Activated naive CD8-positive, alpha-beta T cell (primary cell): ENCODE data around the gene LOXHD1.

Source experiments
- H3K27ac Mint-ChIP-seq: one replicate; pipeline ENCODE4 v1.8.0; 2021; ENCODE audit warnings: mixed read lengths
- H3K27me3 Mint-ChIP-seq: one replicate; pipeline ENCODE4 v1.8.0; 2021; ENCODE audit warnings: mixed read lengths
- H3K36me3 Mint-ChIP-seq: one replicate; pipeline ENCODE4 v1.8.0; 2021; ENCODE audit warnings: mixed read lengths
- H3K4me1 Mint-ChIP-seq: one replicate; pipeline ENCODE4 v1.8.0; 2021; ENCODE audit warnings: low read depth, mixed read lengths
- H3K4me3 Mint-ChIP-seq: one replicate; pipeline ENCODE4 v1.8.0; 2021; ENCODE audit warnings: mild to moderate bottlenecking, mixed read lengths
- H3K9me3 Mint-ChIP-seq: one replicate; pipeline ENCODE4 v1.8.0; 2021; ENCODE audit warnings: low read depth, mixed read lengths

The LOXHD1 gene

DNA sequence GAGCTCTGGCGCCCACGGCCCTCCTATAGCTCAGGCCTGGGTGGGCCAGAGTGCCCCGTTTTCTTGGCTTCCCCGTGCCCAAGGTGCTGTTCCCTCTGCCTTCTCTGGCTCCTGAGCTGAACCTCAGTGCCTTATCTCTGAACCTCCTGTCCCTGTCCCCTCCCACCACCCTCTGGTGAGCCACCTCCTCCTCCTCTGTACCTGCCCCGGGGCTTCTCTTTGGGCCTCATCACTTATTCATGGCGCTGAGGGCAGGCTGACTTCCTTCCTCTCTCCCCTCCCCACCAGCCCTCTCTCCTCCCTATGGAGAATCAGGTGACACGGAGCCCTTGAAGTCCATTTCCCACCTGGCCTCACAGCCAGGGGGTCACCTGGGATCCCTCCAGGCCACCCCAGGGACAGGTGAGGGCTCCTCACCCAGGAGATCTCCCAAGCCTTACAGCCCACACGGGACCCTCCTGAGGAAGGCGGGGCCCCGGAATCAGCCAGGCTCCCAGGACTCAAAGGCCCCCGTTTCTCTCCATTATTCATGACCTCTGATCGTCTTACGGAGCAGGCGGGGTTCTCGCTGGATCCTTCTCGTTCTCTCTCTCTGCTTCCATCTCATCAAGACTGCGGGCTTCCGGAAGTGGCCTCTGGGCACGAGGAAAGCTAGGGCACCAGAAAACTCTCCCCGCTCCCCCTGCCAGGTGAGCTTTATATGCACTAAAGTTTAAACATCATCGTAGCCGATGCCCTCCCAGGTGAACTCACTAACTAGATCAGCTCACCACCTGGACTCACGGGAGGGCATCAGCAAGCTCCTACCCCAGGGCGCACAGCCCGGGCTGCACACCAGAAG is at the start of gene LOXHD1:
TSS of gene LOXHD1 (minus strand) at position 106 of the 841 bp plus-strand sequence. CDS start 187 bp downstream, outside the sequence.
- no peak within 1 kb of the TSS for H3K4me3 Mint-ChIP-seq
- no peaks in the 10 kb centered on the region for H3K36me3 Mint-ChIP-seq
- no peaks in the 10 kb centered on the region for H3K9me3 Mint-ChIP-seq
- H3K27ac Mint-ChIP-seq: no peak within 1 kb of the TSS
- no peaks in the 10 kb centered on the region for H3K27me3 Mint-ChIP-seq
- peaks cover 2% of the 10 kb centered on the region for H3K4me1 Mint-ChIP-seq

- H3K27me3 Mint-ChIP-seq: no peaks in the 10 kb centered on the region
- H3K27ac Mint-ChIP-seq: no peak overlapping the region
- no peaks in the 10 kb centered on the region for H3K9me3 Mint-ChIP-seq
- H3K4me1 Mint-ChIP-seq: no peaks in the 10 kb centered on the region
- no peak overlapping the region for H3K4me3 Mint-ChIP-seq
- no peaks in the 10 kb centered on the region for H3K36me3 Mint-ChIP-seq
Measured at GRCh38 chr18:46705521-46705920, 48.5 kb upstream of the LOXHD1 start.

GRCh38 chr18:46704816-46705215 is 47.8 kb upstream of the LOXHD1 start:
- Mint-ChIP-seq H3K9me3 (no peaks in the 10 kb centered on the region), H3K4me1 (no peaks in the 10 kb centered on the region), H3K36me3 (no peaks in the 10 kb centered on the region), H3K4me3 (no peak overlapping the region), H3K27me3 (no peaks in the 10 kb centered on the region), H3K27ac (no peak overlapping the region)

DNA sequence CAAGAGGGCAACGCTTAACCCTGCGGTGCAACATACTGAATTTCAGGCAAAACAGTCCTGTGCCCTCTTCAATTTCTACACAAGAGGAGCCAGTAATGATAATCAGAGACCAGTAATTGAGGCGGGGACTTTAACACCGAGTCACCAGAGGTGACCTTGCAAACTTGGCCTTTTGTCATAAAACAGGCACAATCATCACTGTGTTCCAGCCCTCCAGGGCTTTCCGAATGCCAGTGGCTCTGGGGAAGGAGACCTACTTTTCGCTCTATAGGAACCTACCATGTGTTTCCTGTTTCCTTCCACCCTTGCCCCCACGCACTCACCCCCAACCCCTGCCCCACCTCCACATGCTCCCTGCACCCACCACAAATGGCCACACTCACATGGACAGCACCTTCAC is 47.2 kb upstream of the LOXHD1 start:
- Mint-ChIP-seq H3K9me3 (no peaks in the 10 kb centered on the region), H3K27ac (no peak overlapping the region), H3K4me3 (no peak overlapping the region), H3K36me3 (no peaks in the 10 kb centered on the region), H3K4me1 (no peaks in the 10 kb centered on the region), H3K27me3 (no peaks in the 10 kb centered on the region)

GRCh38 chr18:46702471-46702870 is 45.5 kb upstream of the LOXHD1 start:
- H3K27ac Mint-ChIP-seq: no peak overlapping the region
- no peaks in the 10 kb centered on the region for H3K4me1 Mint-ChIP-seq
- H3K4me3 Mint-ChIP-seq: no peak overlapping the region

GRCh38 chr18:46700066-46700824 is 43.2 kb upstream of the LOXHD1 start:
- Mint-ChIP-seq H3K9me3 (peaks cover 6% of the 10 kb centered on the region), H3K4me3 (no peak overlapping the region), H3K27ac (no peak overlapping the region), H3K27me3 (peaks cover 7% of the 10 kb centered on the region), H3K36me3 (no peaks in the 10 kb centered on the region), H3K4me1 (no peaks in the 10 kb centered on the region)

More at GRCh38 chr18:46702471-46702870, 45.5 kb upstream of the LOXHD1 start:
- no peaks in the 10 kb centered on the region for H3K36me3 Mint-ChIP-seq
- H3K27me3 Mint-ChIP-seq: peaks cover 3% of the 10 kb centered on the region
- peaks cover 6% of the 10 kb centered on the region for H3K9me3 Mint-ChIP-seq

- H3K36me3 Mint-ChIP-seq: no peaks in the 10 kb centered on the region
- H3K4me3 Mint-ChIP-seq: no peak overlapping the region
- peaks cover 10% of the 10 kb centered on the region for H3K27me3 Mint-ChIP-seq
- H3K4me1 Mint-ChIP-seq: no peaks in the 10 kb centered on the region
- peaks cover 6% of the 10 kb centered on the region for H3K9me3 Mint-ChIP-seq
- H3K27ac Mint-ChIP-seq: no peak overlapping the region
Measured at GRCh38 chr18:46696702-46697101, 39.7 kb upstream of the LOXHD1 start.

DNA sequence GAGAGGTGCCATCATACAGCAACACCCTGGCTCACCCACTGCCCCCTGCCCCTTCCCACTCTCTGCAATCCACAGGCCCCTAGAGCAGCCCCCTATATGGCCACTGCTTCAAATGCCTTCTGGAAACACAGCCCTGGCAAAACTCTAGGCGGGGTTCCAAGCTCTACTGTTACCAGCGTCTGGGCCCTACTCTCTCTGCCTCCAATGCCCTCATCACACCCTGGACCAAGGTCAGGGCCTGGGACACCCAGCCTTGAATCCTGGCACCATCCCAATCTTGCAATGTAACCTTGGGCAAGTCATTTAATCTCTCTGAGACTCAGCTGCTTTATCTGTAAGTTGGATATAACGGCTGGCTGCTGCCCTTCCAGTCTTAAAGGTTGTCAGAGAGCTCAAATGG is 39.2 kb upstream of the LOXHD1 start:
- no peak overlapping the region for H3K4me3 Mint-ChIP-seq
- H3K27me3 Mint-ChIP-seq: peaks cover 10% of the 10 kb centered on the region
- peaks cover 6% of the 10 kb centered on the region for H3K9me3 Mint-ChIP-seq
- no peak overlapping the region for H3K27ac Mint-ChIP-seq
- no peaks in the 10 kb centered on the region for H3K36me3 Mint-ChIP-seq
- no peaks in the 10 kb centered on the region for H3K4me1 Mint-ChIP-seq

- no peaks in the 10 kb centered on the region for H3K4me1 Mint-ChIP-seq
- peaks cover 10% of the 10 kb centered on the region for H3K27me3 Mint-ChIP-seq
- no peak overlapping the region for H3K27ac Mint-ChIP-seq
- H3K4me3 Mint-ChIP-seq: no peak overlapping the region
- H3K9me3 Mint-ChIP-seq: peaks cover 6% of the 10 kb centered on the region
- no peaks in the 10 kb centered on the region for H3K36me3 Mint-ChIP-seq
Measured at GRCh38 chr18:46693996-46694395, 37.0 kb upstream of the LOXHD1 start.

DNA sequence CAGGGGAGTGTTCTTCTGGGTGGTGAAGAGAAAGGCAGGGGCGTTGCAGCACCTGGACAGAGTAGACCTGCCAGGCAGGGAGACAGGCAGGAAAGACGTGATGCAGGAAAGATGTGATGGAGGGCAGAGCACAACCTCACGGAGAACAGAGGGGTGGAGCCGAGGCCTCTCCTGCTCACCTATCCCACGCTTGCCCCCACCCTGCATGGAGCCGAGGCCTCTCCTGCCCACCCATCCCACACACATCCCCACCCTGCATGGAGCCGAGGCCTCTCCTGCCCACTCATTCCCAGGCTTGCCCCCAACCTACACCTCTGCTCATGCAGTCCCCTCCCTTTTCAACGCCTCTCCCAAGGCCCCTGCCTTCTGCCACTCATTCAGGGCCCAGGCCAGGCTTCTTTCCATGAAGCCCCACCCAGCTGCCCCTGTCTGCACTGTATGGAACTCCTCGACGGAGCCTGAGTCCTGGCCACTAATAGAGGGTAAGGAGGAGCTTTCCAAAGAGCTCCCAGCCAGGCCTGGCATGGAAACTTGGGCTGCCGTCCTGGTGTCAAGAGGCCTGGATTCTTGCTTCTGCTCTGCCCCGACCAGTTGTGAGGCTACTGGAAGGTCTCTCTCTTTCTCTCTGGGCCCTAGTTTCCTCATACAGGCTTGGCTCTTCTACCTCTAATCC is 32.0 kb upstream of the LOXHD1 start:
- Mint-ChIP-seq H3K27ac (no peak overlapping the region), H3K9me3 (no peaks in the 10 kb centered on the region), H3K27me3 (peaks cover 3% of the 10 kb centered on the region), H3K4me1 (no peaks in the 10 kb centered on the region), H3K4me3 (no peak overlapping the region), H3K36me3 (no peaks in the 10 kb centered on the region)

GRCh38 chr18:46686186-46686585 is 29.2 kb upstream of the LOXHD1 start:
- H3K27me3 Mint-ChIP-seq: no peaks in the 10 kb centered on the region

DNA sequence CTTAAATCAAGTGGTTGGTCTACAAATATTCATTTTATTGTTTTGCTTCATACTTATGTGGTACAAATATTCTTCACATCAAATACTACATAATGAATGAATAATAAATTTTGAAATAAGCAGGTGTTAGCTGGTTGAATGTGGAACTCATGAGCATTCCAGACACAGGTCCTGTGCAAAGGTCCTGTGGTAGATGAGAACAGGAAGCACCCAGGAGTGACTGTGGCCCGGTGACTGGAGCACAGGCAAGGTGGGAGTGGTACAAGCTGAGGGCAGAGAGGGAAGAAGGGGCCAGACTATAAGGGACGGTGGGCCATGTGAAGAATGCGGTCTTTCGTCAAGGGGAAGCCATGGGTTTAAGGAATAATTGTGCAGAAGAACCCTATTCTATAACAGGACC is 26.2 kb upstream of the LOXHD1 start:
- no peak overlapping the region for H3K4me3 Mint-ChIP-seq
- H3K4me1 Mint-ChIP-seq: no peaks in the 10 kb centered on the region
- no peaks in the 10 kb centered on the region for H3K36me3 Mint-ChIP-seq
- H3K27me3 Mint-ChIP-seq: no peaks in the 10 kb centered on the region
- H3K9me3 Mint-ChIP-seq: no peaks in the 10 kb centered on the region
- H3K27ac Mint-ChIP-seq: no peak overlapping the region

More at GRCh38 chr18:46686186-46686585, 29.2 kb upstream of the LOXHD1 start:
- Mint-ChIP-seq H3K36me3 (no peaks in the 10 kb centered on the region), H3K4me3 (no peak overlapping the region), H3K4me1 (no peaks in the 10 kb centered on the region), H3K9me3 (no peaks in the 10 kb centered on the region), H3K27ac (no peak overlapping the region)

DNA sequence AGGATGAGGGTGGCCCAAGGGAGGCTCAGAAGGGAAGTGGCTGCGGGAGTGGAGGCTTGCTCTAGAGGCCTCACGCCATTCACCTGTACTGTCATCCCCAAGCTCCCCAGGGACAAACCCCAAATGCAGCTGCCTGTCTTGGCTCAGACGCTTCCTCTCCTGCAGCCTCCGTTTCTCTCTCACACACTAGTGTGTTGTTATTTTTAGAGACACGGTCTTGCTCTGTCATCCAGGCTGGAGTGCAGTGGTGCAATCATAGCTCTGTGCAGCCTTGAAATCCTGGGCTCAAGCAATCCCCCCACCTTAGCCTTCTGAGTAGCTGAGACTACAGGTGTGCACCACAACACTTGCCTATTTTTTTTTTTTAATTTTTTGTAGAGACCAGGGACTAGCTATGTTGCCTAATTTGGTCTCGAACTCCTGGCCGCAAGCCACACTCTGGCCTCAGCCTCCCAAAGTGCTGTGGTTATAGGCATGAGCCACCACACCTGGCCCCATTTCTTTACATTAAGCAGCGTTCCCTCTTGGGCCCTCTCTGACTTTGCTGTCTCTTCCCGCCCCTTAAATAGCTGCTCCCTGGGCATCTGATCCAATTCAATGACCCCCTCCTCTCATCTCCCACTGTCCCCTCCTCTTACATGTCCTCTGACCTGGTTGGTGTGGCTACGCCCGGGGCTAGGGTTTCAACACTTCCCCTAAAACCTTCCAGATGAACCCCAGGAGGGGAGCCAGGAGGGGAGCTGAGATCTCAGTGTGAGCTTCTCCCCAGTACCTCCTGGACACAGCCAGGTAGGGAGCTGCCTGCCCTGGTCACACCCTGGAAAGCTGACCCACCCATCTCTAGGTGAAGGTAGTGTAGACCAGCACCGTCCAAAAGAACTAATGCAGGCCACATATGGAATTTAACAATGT is 24.0 kb upstream of the LOXHD1 start:
- H3K27ac Mint-ChIP-seq: no peak overlapping the region

GRCh38 chr18:46679846-46680598 is 23.0 kb upstream of the LOXHD1 start:
- Mint-ChIP-seq H3K4me1 (no peaks in the 10 kb centered on the region), H3K27me3 (no peaks in the 10 kb centered on the region), H3K36me3 (no peaks in the 10 kb centered on the region)

More for the DNA sequence above, 24.0 kb upstream of the LOXHD1 start:
- H3K4me3 Mint-ChIP-seq: no peak overlapping the region
- no peaks in the 10 kb centered on the region for H3K36me3 Mint-ChIP-seq
- H3K4me1 Mint-ChIP-seq: no peaks in the 10 kb centered on the region
- H3K9me3 Mint-ChIP-seq: no peaks in the 10 kb centered on the region
- no peaks in the 10 kb centered on the region for H3K27me3 Mint-ChIP-seq

More at GRCh38 chr18:46679846-46680598, 23.0 kb upstream of the LOXHD1 start:
- Mint-ChIP-seq H3K27ac (no peak overlapping the region), H3K9me3 (no peaks in the 10 kb centered on the region), H3K4me3 (no peak overlapping the region)
